ENCODE measurements around the gene TAF1B.

The TAF1B gene

GRCh38 chr2:9873337-9873736 is 30.1 kb downstream of the TAF1B start:
- no peaks in the 10 kb centered on the region for H3K27me3 ChIP-seq (ENCODE audit: insufficient read depth, low read length)
- H3F3A ChIP-seq (ENCODE audit: insufficient read depth, low read length): no peaks in the 10 kb centered on the region
- no peak overlapping the region for H2AFZ ChIP-seq (ENCODE audit: low read length)
- no peaks in the 10 kb centered on the region for H3K9me2 ChIP-seq (ENCODE audit: low read depth, low read length)
- no peak overlapping the region for H3K27ac ChIP-seq (ENCODE audit: low read depth, low read length, poor library complexity, severe bottlenecking)
- TF ChIP-seq EZH2 (IDR thresholded peaks at IDR 0.05; ENCODE audit: borderline replicate concordance, low read length): no peak
- no peak for TF ChIP-seq CTCF (IDR thresholded peaks at IDR 0.05; ENCODE audit: low read length)
- no peak overlapping the region for H3K4me3 ChIP-seq (ENCODE audit: low read depth, low read length, poor library complexity, severe bottlenecking)
- H3K36me3 ChIP-seq (ENCODE audit: insufficient read depth, low read length): peaks cover 75% of the 10 kb centered on the region
- no peak overlapping the region for H3K9ac ChIP-seq (ENCODE audit: low read length)
- no peaks in the 10 kb centered on the region for H3K9me3 ChIP-seq (ENCODE audit: low read length)
- no peak overlapping the region for H3K4me2 ChIP-seq (ENCODE audit: low read length)
- no peaks in the 10 kb centered on the region for H3K4me1 ChIP-seq (ENCODE audit: insufficient read depth, low read length, severe bottlenecking)
- no peaks in the 10 kb centered on the region for H4K20me1 ChIP-seq (ENCODE audit: insufficient read depth, low read length)
- H3K79me2 ChIP-seq (ENCODE audit: insufficient read depth, low read length): no peaks in the 10 kb centered on the region

GRCh38 chr2:9877026-9877425 is 33.8 kb downstream of the TAF1B start:
- no peaks in the 10 kb centered on the region for H3F3A ChIP-seq (ENCODE audit: insufficient read depth, low read length)
- no peaks in the 10 kb centered on the region for H3K9me2 ChIP-seq (ENCODE audit: low read depth, low read length)
- no peaks in the 10 kb centered on the region for H3K4me1 ChIP-seq (ENCODE audit: insufficient read depth, low read length, severe bottlenecking)
- no peak overlapping the region for H2AFZ ChIP-seq (ENCODE audit: low read length)
- TF ChIP-seq EZH2 (IDR thresholded peaks at IDR 0.05; ENCODE audit: borderline replicate concordance, low read length): no peak
- no peak for TF ChIP-seq CTCF (IDR thresholded peaks at IDR 0.05; ENCODE audit: low read length)
- H3K36me3 ChIP-seq (ENCODE audit: insufficient read depth, low read length): peaks cover 63% of the 10 kb centered on the region
- no peaks in the 10 kb centered on the region for H4K20me1 ChIP-seq (ENCODE audit: insufficient read depth, low read length)
- no peak overlapping the region for H3K9ac ChIP-seq (ENCODE audit: low read length)
- H3K79me2 ChIP-seq (ENCODE audit: insufficient read depth, low read length): no peaks in the 10 kb centered on the region
- no peaks in the 10 kb centered on the region for H3K27me3 ChIP-seq (ENCODE audit: insufficient read depth, low read length)
- H3K9me3 ChIP-seq (ENCODE audit: low read length): no peaks in the 10 kb centered on the region
- H3K4me3 ChIP-seq (ENCODE audit: low read depth, low read length, poor library complexity, severe bottlenecking): no peak overlapping the region
- no peak overlapping the region for H3K4me2 ChIP-seq (ENCODE audit: low read length)
- no peak overlapping the region for H3K27ac ChIP-seq (ENCODE audit: low read depth, low read length, poor library complexity, severe bottlenecking)

GRCh38 chr2:9877726-9878125 is 34.5 kb downstream of the TAF1B start:
- Histone ChIP-seq H3K4me1 (ENCODE audit: insufficient read depth, low read length, severe bottlenecking) (no peaks in the 10 kb centered on the region), H3K9me2 (ENCODE audit: low read depth, low read length) (no peaks in the 10 kb centered on the region), H3K27me3 (ENCODE audit: insufficient read depth, low read length) (no peaks in the 10 kb centered on the region), H3K36me3 (ENCODE audit: insufficient read depth, low read length) (peaks cover 63% of the 10 kb centered on the region), H3K9me3 (ENCODE audit: low read length) (no peaks in the 10 kb centered on the region), H2AFZ (ENCODE audit: low read length) (no peak overlapping the region), H3K27ac (ENCODE audit: low read depth, low read length, poor library complexity, severe bottlenecking) (no peak overlapping the region), H4K20me1 (ENCODE audit: insufficient read depth, low read length) (no peaks in the 10 kb centered on the region), H3K4me3 (ENCODE audit: low read depth, low read length, poor library complexity, severe bottlenecking) (no peak overlapping the region), H3K79me2 (ENCODE audit: insufficient read depth, low read length) (no peaks in the 10 kb centered on the region), H3K4me2 (ENCODE audit: low read length) (no peak overlapping the region), H3F3A (ENCODE audit: insufficient read depth, low read length) (no peaks in the 10 kb centered on the region), H3K9ac (ENCODE audit: low read length) (no peak overlapping the region)
- TF ChIP-seq CTCF (IDR thresholded peaks at IDR 0.05; ENCODE audit: low read length): no peak
- TF ChIP-seq EZH2 (IDR thresholded peaks at IDR 0.05; ENCODE audit: borderline replicate concordance, low read length): no peak

All from OCI-LY1 (cell line).